Stimulated activated CD8-positive, alpha-beta memory T cell treated with anti-CD3 and anti-CD28 coated beads, Interleukin-4, amount 100 ng/mL, for 4 hours (primary cell): ENCODE measurements around the gene CMSS1.

Experiments used
- DNase-seq, 2 donors: peaks; one replicate each; pipeline ENCODE4 v3.0.0-alpha.2; 2020; ENCODE audit warnings: low read depth in 2 of 2, low spot score in 1 of 2

Gene CMSS1

GRCh38 chr3:99931059-99931458 lies 113.4 kb downstream of the CMSS1 start:
- no peak for DNase-seq

GRCh38 chr3:99933971-99934750 lies 116.5 kb downstream of the CMSS1 start:
- DNase-seq, result no peak

GRCh38 chr3:99934975-99935797 lies 117.5 kb downstream of the CMSS1 start:
- no peak for DNase-seq

GRCh38 chr3:99938270-99938911 lies 120.7 kb downstream of the CMSS1 start:
- DNase-seq, result no peak

GRCh38 chr3:99939876-99940275 lies 122.2 kb downstream of the CMSS1 start:
- no peak for DNase-seq

- DNase-seq, result no peak
These were observed 122.7 kb downstream of the CMSS1 start for GRCh38 chr3:99940350-99940749.

GRCh38 chr3:99941211-99941610 lies 123.5 kb downstream of the CMSS1 start:
- DNase-seq, result no peak

- no peak for DNase-seq
These were observed 126.5 kb downstream of the CMSS1 start for GRCh38 chr3:99943931-99944761.

- no peak for DNase-seq
These were observed 127.8 kb downstream of the CMSS1 start for GRCh38 chr3:99945328-99945995.

- no peak for DNase-seq
These were observed 129.7 kb downstream of the CMSS1 start for GRCh38 chr3:99947356-99947755.

GRCh38 chr3:99948467-99949089 lies 130.9 kb downstream of the CMSS1 start:
- no peak for DNase-seq

- no peak for DNase-seq
These were observed 132.5 kb downstream of the CMSS1 start for GRCh38 chr3:99949956-99950670.

- no peak for DNase-seq
These were observed 133.3 kb downstream of the CMSS1 start for GRCh38 chr3:99950921-99951320.

GRCh38 chr3:99951701-99952100 lies 134.0 kb downstream of the CMSS1 start:
- no peak for DNase-seq

GRCh38 chr3:99952306-99952705 lies 134.6 kb downstream of the CMSS1 start:
- DNase-seq, result no peak

- DNase-seq, result no peak
These were observed 135.9 kb downstream of the CMSS1 start for GRCh38 chr3:99953596-99953995.

GRCh38 chr3:99954914-99955644 lies 137.4 kb downstream of the CMSS1 start:
- DNase-seq, result no peak

- DNase-seq, result no peak
These were observed 138.3 kb downstream of the CMSS1 start for GRCh38 chr3:99955773-99956562.
